K562 (cell line): ENCODE results near the gene CCDC74B. TPM values are rescaled to one million over a fixed set of nuclear protein-coding genes. Genes with fewer than 3 reads are reported as not detected.
A peak's percentile ranks its signal among the peaks of the same experiment; 100 is the strongest.

Source experiments
- ATAC-seq: fragments of 200-7000 bp; cut with Tn5 transposase; 3 replicates; pipeline ENCODE4 v1.9.1; 2020; ENCODE audit warnings: moderate library complexity
- BruUV-seq: library from RNA; stranded (reverse); fragments of 400-500 nt; replicated peaks from 2 replicates; lab custom pipeline; 2021; lab: Mats Ljungman, UMichigan
- CTCF ChIA-PET: fragments of 300-600 bp; formaldehyde crosslinking; extraction: SDS; loops from one replicate; lab custom pipeline; 2021; ENCODE audit warnings: low intra/inter-chr PET ratio; lab: Yijun Ruan, JAX
- POLR2A ChIA-PET: fragments of 300-600, 350-650 bp; sonication (Branson Sonifier 250); formaldehyde crosslinking; extraction: SDS; loops from one replicate; lab custom pipeline; 2021; ENCODE audit warnings: antibody characterized with exemption, inconsistent platforms; lab: Yijun Ruan, JAX
- DNase-seq, 4 experiments: peaks; one replicate each; pipeline versions ENCODE4 v3.0.0 to v3.0.0-alpha.2; 2011 to 2018; ENCODE audit warnings: low spot score in 3 of 4, mixed read lengths in 3 of 4; ENCODE audit errors: extremely low read depth in 1 of 4
- FAIRE-seq: peaks from 2 replicates; lab custom pipeline; 2011; peaks lifted over from hg19 to GRCh38; lab: Jason Lieb, UNC
- H2AFZ ChIP-seq: 2 replicates; pipeline ENCODE4 v1.6.0; 2011; ENCODE audit warnings: low read depth, low read length, control low read depth, inconsistent platforms
- H3K27ac ChIP-seq: fragments of 200-600 bp; 3 replicates; pipeline ENCODE4 v1.8.0; 2011; ENCODE audit warnings: low read depth, mild to moderate bottlenecking, control low read depth, inconsistent platforms, low read length, moderate library complexity, mixed read lengths; ENCODE audit errors: extremely low read depth
- H3K27me3 ChIP-seq, 2 experiments: fragments of 300-600 bp in 1 of 2; 2 replicates in 1 of 2; 3 replicates in 1 of 2; pipeline versions ENCODE4 v1.6.0 to v1.8.0; 2011; ENCODE audit warnings: inconsistent platforms in 2 of 2, low read length in 2 of 2, mild to moderate bottlenecking in 1 of 2, mixed read lengths in 1 of 2, moderate library complexity in 1 of 2; ENCODE audit not compliant: control insufficient read depth in 2 of 2, insufficient read depth in 2 of 2
- H3K36me3 ChIP-seq: fragments of 300-600 bp; 3 replicates; pipeline ENCODE4 v1.8.0; 2011; ENCODE audit warnings: mild to moderate bottlenecking, low read length, inconsistent platforms; ENCODE audit not compliant: control insufficient read depth, insufficient read depth
- H3K4me1 ChIP-seq, 2 experiments: fragments of 200-600 bp in 1 of 2; replicated peaks in 1 of 2; 2 replicates in 1 of 2; 3 replicates in 1 of 2; pipeline versions ENCODE4 v1.5.1 to v1.8.0; 2011; ENCODE audit warnings: inconsistent platforms in 2 of 2, low read length in 2 of 2, mild to moderate bottlenecking in 1 of 2, mixed read lengths in 1 of 2, moderate library complexity in 1 of 2; ENCODE audit not compliant: control insufficient read depth in 2 of 2, insufficient read depth in 2 of 2
- H3K4me2 ChIP-seq: 2 replicates; pipeline ENCODE4 v1.6.1; 2011; ENCODE audit warnings: low read length, control low read depth, inconsistent platforms, mixed read lengths; ENCODE audit not compliant: insufficient read depth
- H3K4me3 ChIP-seq: fragments of 200-600 bp; sonication (generic), shearing (Covaris generic); 2 replicates; pipeline ENCODE4 v1.5.1; 2016; ENCODE audit warnings: control low read depth, inconsistent platforms
- H3K79me2 ChIP-seq: fragments of 200-600 bp; 3 replicates; pipeline ENCODE4 v1.8.0; 2011; ENCODE audit warnings: low read length, inconsistent platforms; ENCODE audit not compliant: control insufficient read depth, insufficient read depth
- H3K9ac ChIP-seq, 2 experiments: 2 replicates each; pipeline versions ENCODE4 v1.6.0 to v1.6.1; 2011; ENCODE audit warnings: low read depth in 2 of 2, low read length in 2 of 2, control low read depth in 1 of 2, inconsistent platforms in 1 of 2, mild to moderate bottlenecking in 1 of 2, mixed read lengths in 1 of 2; ENCODE audit not compliant: insufficient read depth in 1 of 2
- H3K9me1 ChIP-seq: one replicate; pipeline ENCODE4 v1.6.0; 2011; ENCODE audit warnings: inconsistent platforms, mild to moderate bottlenecking, low read length, moderate library complexity; ENCODE audit not compliant: control insufficient read depth, insufficient read depth
- H3K9me3 ChIP-seq: replicated peaks from 2 replicates; pipeline ENCODE4 v1.5.1; 2011; ENCODE audit warnings: low read depth, low read length, inconsistent platforms; ENCODE audit not compliant: control insufficient read depth, insufficient read depth
- H4K20me1 ChIP-seq: replicated peaks from 2 replicates; pipeline ENCODE4 v1.6.1; 2011; ENCODE audit warnings: low read length, inconsistent platforms, mixed read lengths; ENCODE audit not compliant: control insufficient read depth, insufficient read depth
- HCFC1 ChIP-seq: IDR thresholded peaks from 2 replicates; pipeline ENCODE4 v1.6.1; 2012; ENCODE audit warnings: low read depth, low read length, improper control_type of control experiment
- HDAC2 ChIP-seq: fragments of 450-650 bp; IDR thresholded peaks from 2 replicates; pipeline ENCODE4 v1.6.1; 2016; ENCODE audit warnings: mild to moderate bottlenecking
- LARP7 ChIP-seq: fragments of 450-650 bp; IDR thresholded peaks from 2 replicates; pipeline ENCODE4 v1.6.1; 2016
- MTA3 ChIP-seq: fragments of 450-650 bp; formaldehyde crosslinking; IDR thresholded peaks from 2 replicates; pipeline ENCODE4 v1.6.1; 2017; ENCODE audit warnings: mild to moderate bottlenecking, borderline replicate concordance
- MYBL2 ChIP-seq, 2 experiments: fragments of 450-650 bp in 1 of 2; sonication (generic) in 1 of 2; formaldehyde crosslinking in 1 of 2; IDR thresholded peaks; 2 replicates each; pipeline versions ENCODE4 v1.6.1 to v1.8.1; 2017 to 2022; ENCODE audit warnings: borderline replicate concordance in 1 of 2, inconsistent platforms in 1 of 2, low read depth in 1 of 2, mild to moderate bottlenecking in 1 of 2, missing genetic modification reagents in 1 of 2, moderate library complexity in 1 of 2
- SRSF1 ChIP-seq: fragments of 200-400 bp; formaldehyde crosslinking; IDR thresholded peaks from 2 replicates; pipeline ENCODE4 v1.6.1; 2017; ENCODE audit warnings: mild to moderate bottlenecking, low read depth, low read length, moderate library complexity
- SRSF3 ChIP-seq: fragments of 200-400 bp; formaldehyde crosslinking; IDR thresholded peaks from 2 replicates; pipeline ENCODE4 v1.6.1; 2016; ENCODE audit warnings: mild to moderate bottlenecking, low read length, moderate library complexity; ENCODE audit not compliant: insufficient read depth
- WGBS: fragments of 100-300 bp; shearing (Covaris generic); methylation state at CpG from one replicate; pipeline ENCODE4 v1.1.6; 2016; ENCODE audit warnings: low coverage, mixed read lengths; ENCODE audit not compliant: insufficient coverage; ENCODE audit errors: missing lambda C conversion rate; 5-methylcytosine and 5-hydroxymethylcytosine counted together
- in situ Hi-C: fragments of 300-500 bp; cut with MboI; formaldehyde crosslinking; loops from 4 replicates; pipeline ENCODE4 v1.15.0; 2018; ENCODE audit warnings: inconsistent platforms, mixed read lengths
- intact Hi-C: fragments of 100-400 bp; cut with micrococcal nuclease; formaldehyde crosslinking; loops from 2 replicates; pipeline ENCODE4 v1.14.2; 2022
- polyA plus RNA-seq, 8 experiments: library from polyadenylated mRNA; depleted of rRNA in 4 of 8; stranded (reverse) in 5 of 8; unstranded in 3 of 8; fragments of >200 nt; fragmentation: Nextera tagmentation in 2 of 8; fragmentation: Illumina TruSeq in 1 of 8; extraction: Ambion mirVana in 2 of 8; extraction: Trizol in 1 of 8; gene quantifications; 2 replicates each; pipeline versions ENCODE4 v1.2.1 to v1.2.3, GENCODE V29; 2011 to 2014; ENCODE audit warnings: inconsistent platforms in 1 of 8, missing spikeins in 1 of 8
- total RNA-seq, 7 experiments: library from RNA; depleted of rRNA in 6 of 7; stranded (reverse); fragments of >200 nt in 6 of 7; fragmentation: Illumina TruSeq in 2 of 7; extraction: Trizol in 2 of 7; gene quantifications; 2 replicates each; pipeline versions ENCODE4 v1.2.1 to v1.2.3, GENCODE V29; 2011 to 2021; ENCODE audit warnings: low replicate concordance in 1 of 7
- TF ChIP-seq, protein P1 (sequence below): fragments of 200-800 bp; sonication (Bioruptor generic); IDR thresholded peaks from 2 replicates; pipeline ENCODE4 v1.6.1; 2017; ENCODE audit warnings: missing genetic modification characterization, missing compliant biosample characterization
- TF ChIP-seq, protein P2 (sequence below): sonication (generic); formaldehyde crosslinking; IDR thresholded peaks from 2 replicates; pipeline ENCODE4 v1.8.1; 2023; ENCODE audit warnings: mild to moderate bottlenecking, missing genetic modification reagents
- TF ChIP-seq, protein P3 (sequence below), 2 experiments: fragments of 450-650 bp; conservative IDR thresholded peaks; 2 replicates each; pipeline ENCODE4 v1.6.1; 2017; ENCODE audit warnings: mild to moderate bottlenecking in 2 of 2, moderate library complexity in 2 of 2
- TF ChIP-seq, protein P4 (sequence below): sonication (generic); formaldehyde crosslinking; IDR thresholded peaks from 2 replicates; pipeline ENCODE4 v1.8.0; 2022; ENCODE audit warnings: mild to moderate bottlenecking, missing genetic modification reagents
- TF ChIP-seq, protein P5 (sequence below): sonication (generic); formaldehyde crosslinking; IDR thresholded peaks from 2 replicates; pipeline ENCODE4 v1.8.1; 2022; ENCODE audit warnings: missing genetic modification reagents

Gene CCDC74B
- total and polyA plus RNA-seq, 9 of the 15 experiments (the other 6 are each of a cell fraction or from before 2014, with no cell fraction given), result 0.04 to 1.5 (median 0.52) TPM; not detected in 1

DNA sequence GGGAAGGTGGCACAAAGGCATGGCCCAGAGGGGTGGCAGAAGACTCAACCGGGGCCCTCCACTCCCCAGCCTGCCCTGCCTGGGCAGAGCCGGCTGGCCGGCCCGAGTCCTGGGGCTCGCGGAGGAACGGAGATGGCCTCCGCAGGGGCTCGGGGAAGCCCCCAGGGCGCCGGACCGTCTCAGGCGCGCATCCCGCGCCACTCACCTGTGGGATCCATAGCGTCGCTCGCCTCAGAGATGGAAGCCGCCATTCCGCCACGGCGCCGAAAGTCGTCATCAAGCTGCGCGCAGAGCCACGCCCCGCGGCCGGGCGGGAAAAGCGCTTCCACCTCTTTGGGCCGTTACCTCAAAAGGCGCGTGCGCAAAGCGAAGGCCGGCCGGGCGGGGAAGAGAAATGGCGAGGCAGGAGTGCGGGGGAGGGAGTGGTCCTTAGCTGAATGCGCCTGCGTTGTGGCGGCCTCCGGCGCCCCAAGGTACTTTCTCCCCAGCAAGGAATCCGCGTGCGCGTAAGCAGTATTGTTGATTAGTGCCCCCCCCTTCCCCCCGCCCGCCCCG lies 36.5 kb upstream of the CCDC74B start, which contains the start of gene SMPD4:
TSS of gene SMPD4 (minus strand) at position 278 of the 555 bp plus-strand sequence. CDS start 5,010 bp downstream, outside the sequence.
- Histone ChIP-seq H3K79me2 (peaks cover 79% of the 10 kb centered on the region), H3K9ac (peak within 1 kb of the TSS; percentile 95 to 99), H3K9me3 (no peaks in the 10 kb centered on the region), H3K36me3 (peaks cover 44% of the 10 kb centered on the region; the same call in 2 of the 3 replicates), H3K4me1 (peaks cover 7 to 45% of the 10 kb centered on the region in 2 experiments; a peak in 4 of 5 replicates), H4K20me1 (no peaks in the 10 kb centered on the region; the same call in 1 of the 2 replicates), H3K27ac (peak within 1 kb of the TSS; percentile 97), H3K9me1 (no peaks in the 10 kb centered on the region), H2AFZ (peak within 1 kb of the TSS; percentile 94), H3K4me2 (peak within 1 kb of the TSS; percentile 98), H3K27me3 (no peaks in the 10 kb centered on the region), H3K4me3 (peak within 1 kb of the TSS; percentile 100)
- POLR2A ChIA-PET, result interaction anchor here (0.5 to 1.9 kb wide), 10 partner anchors 11 to 992 kb away, joined by 3 to 9 read pairs (median 3); partner anchors contain the start of gene IMP4
- in situ Hi-C loops, result loop anchor here (5.0 kb wide), 1 partner anchor 156 kb away; no protein-coding TSS in a partner anchor
- intact Hi-C loops, result loop anchor here (5.0 to 10.0 kb wide), 2 partner anchors 161 to 1303 kb away; partner anchors contain the start of gene IMP4
- WGBS, result 0% methylated on average over 42 of the region's 55 CpGs
- peak; percentile 73 to 97 (median 83) for DNase-seq
- CTCF ChIA-PET, result interaction anchor here (1.7 kb wide), 1 partner anchor 151 kb away, joined by 6 read pairs; no protein-coding TSS in a partner anchor
- peak; percentile 77 for ATAC-seq
- no TSS peak for BruUV-seq
- peak; percentile 95 for FAIRE-seq
- no peak for TF ChIP-seq SRSF3
- TF ChIP-seq HCFC1, result peak; percentile 81
- TF ChIP-seq, protein P1, sequence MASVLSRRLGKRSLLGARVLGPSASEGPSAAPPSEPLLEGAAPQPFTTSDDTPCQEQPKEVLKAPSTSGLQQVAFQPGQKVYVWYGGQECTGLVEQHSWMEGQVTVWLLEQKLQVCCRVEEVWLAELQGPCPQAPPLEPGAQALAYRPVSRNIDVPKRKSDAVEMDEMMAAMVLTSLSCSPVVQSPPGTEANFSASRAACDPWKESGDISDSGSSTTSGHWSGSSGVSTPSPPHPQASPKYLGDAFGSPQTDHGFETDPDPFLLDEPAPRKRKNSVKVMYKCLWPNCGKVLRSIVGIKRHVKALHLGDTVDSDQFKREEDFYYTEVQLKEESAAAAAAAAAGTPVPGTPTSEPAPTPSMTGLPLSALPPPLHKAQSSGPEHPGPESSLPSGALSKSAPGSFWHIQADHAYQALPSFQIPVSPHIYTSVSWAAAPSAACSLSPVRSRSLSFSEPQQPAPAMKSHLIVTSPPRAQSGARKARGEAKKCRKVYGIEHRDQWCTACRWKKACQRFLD (CRISPR knock-in tag), result no peak
- TF ChIP-seq, protein P2, sequence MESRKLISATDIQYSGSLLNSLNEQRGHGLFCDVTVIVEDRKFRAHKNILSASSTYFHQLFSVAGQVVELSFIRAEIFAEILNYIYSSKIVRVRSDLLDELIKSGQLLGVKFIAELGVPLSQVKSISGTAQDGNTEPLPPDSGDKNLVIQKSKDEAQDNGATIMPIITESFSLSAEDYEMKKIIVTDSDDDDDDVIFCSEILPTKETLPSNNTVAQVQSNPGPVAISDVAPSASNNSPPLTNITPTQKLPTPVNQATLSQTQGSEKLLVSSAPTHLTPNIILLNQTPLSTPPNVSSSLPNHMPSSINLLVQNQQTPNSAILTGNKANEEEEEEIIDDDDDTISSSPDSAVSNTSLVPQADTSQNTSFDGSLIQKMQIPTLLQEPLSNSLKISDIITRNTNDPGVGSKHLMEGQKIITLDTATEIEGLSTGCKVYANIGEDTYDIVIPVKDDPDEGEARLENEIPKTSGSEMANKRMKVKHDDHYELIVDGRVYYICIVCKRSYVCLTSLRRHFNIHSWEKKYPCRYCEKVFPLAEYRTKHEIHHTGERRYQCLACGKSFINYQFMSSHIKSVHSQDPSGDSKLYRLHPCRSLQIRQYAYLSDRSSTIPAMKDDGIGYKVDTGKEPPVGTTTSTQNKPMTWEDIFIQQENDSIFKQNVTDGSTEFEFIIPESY (CRISPR knock-in tag), result 0 out of 2 replicates have a peak, but pooled peaks have one; percentile 14
- TF ChIP-seq, protein P3, sequence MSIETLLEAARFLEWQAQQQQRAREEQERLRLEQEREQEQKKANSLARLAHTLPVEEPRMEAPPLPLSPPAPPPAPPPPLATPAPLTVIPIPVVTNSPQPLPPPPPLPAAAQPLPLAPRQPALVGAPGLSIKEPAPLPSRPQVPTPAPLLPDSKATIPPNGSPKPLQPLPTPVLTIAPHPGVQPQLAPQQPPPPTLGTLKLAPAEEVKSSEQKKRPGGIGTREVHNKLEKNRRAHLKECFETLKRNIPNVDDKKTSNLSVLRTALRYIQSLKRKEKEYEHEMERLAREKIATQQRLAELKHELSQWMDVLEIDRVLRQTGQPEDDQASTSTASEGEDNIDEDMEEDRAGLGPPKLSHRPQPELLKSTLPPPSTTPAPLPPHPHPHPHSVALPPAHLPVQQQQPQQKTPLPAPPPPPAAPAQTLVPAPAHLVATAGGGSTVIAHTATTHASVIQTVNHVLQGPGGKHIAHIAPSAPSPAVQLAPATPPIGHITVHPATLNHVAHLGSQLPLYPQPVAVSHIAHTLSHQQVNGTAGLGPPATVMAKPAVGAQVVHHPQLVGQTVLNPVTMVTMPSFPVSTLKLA (conservative IDR thresholded peaks at IDR 0.05), result peak; percentile 86 to 92
- TF ChIP-seq HDAC2, result no peak
- peak; percentile 94 for TF ChIP-seq MYBL2 (IDR thresholded peaks at IDR 0.05; ENCODE audit: low read depth)
- TF ChIP-seq MYBL2 (CRISPR knock-in tag; IDR thresholded peaks at IDR 0.05; ENCODE audit: borderline replicate concordance), result no peak
- TF ChIP-seq, protein P4, sequence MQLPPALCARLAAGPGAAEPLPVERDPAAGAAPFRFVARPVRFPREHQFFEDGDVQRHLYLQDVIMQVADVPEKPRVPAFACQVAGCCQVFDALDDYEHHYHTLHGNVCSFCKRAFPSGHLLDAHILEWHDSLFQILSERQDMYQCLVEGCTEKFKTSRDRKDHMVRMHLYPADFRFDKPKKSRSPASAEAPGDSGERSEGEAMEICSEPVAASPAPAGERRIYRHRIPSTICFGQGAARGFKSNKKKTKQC (CRISPR knock-in tag), result no peak
- TF ChIP-seq LARP7, result no peak
- peak; percentile 15; the same call in 1 of the 2 replicates for TF ChIP-seq SRSF1
- TF ChIP-seq, protein P5, sequence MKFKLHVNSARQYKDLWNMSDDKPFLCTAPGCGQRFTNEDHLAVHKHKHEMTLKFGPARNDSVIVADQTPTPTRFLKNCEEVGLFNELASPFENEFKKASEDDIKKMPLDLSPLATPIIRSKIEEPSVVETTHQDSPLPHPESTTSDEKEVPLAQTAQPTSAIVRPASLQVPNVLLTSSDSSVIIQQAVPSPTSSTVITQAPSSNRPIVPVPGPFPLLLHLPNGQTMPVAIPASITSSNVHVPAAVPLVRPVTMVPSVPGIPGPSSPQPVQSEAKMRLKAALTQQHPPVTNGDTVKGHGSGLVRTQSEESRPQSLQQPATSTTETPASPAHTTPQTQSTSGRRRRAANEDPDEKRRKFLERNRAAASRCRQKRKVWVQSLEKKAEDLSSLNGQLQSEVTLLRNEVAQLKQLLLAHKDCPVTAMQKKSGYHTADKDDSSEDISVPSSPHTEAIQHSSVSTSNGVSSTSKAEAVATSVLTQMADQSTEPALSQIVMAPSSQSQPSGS (CRISPR knock-in tag), result no peak
- no peak for TF ChIP-seq MTA3
